AG09309 (cell line): ENCODE data around the gene DUS2.

Source experiments
- DNase-seq: peaks from one replicate; pipeline ENCODE4 v3.0.0-alpha.2; 2010; ENCODE audit warnings: low read depth
- H3K4me3 ChIP-seq: 2 replicates; pipeline ENCODE4 v1.5.1; 2011; ENCODE audit warnings: mild to moderate bottlenecking, low read depth, low read length, moderate library complexity; ENCODE audit not compliant: control insufficient read depth
- CTCF ChIP-seq: IDR thresholded peaks from 2 replicates; pipeline ENCODE4 v1.5.1; 2011; ENCODE audit warnings: mild to moderate bottlenecking, low read depth, low read length, inconsistent platforms; ENCODE audit not compliant: insufficient read depth, control insufficient read depth; ENCODE audit errors: missing control alignments

The DUS2 gene

GRCh38 chr16:68086860-68087268 is 63.8 kb downstream of the DUS2 start:
- peak overlapping the region; percentile 94 for H3K4me3 ChIP-seq
- no peak for TF ChIP-seq CTCF
- no peak for DNase-seq

GRCh38 chr16:68087688-68088087 is 64.6 kb downstream of the DUS2 start:
- no peak for DNase-seq
- TF ChIP-seq CTCF = no peak
- H3K4me3 ChIP-seq = no peak overlapping the region

- no peak for TF ChIP-seq CTCF
- no peak overlapping the region for H3K4me3 ChIP-seq
Measured at GRCh38 chr16:68088130-68088972, 65.3 kb downstream of the DUS2 start.

GRCh38 chr16:68089067-68089466 is 66.0 kb downstream of the DUS2 start:
- H3K4me3 ChIP-seq = no peak overlapping the region
- no peak for TF ChIP-seq CTCF
- DNase-seq = no peak

More at GRCh38 chr16:68088130-68088972, 65.3 kb downstream of the DUS2 start:
- no peak for DNase-seq

GRCh38 chr16:68090130-68090529 is 67.0 kb downstream of the DUS2 start:
- no peak for TF ChIP-seq CTCF
- no peak overlapping the region for H3K4me3 ChIP-seq
- no peak for DNase-seq

GRCh38 chr16:68090533-68090932 is 67.4 kb downstream of the DUS2 start:
- no peak for TF ChIP-seq CTCF
- no peak overlapping the region for H3K4me3 ChIP-seq
- no peak for DNase-seq
